Osteoblast (primary cell): ENCODE measurements around the gene EXOC4. TPM values are rescaled to one million over a fixed set of nuclear protein-coding genes. Genes with fewer than 3 reads are reported as not detected.

Experiments used
- DNase-seq: peaks from one replicate; pipeline ENCODE4 v3.0.0; 2011; ENCODE audit warnings: low spot score, mixed read lengths; ENCODE audit not compliant: insufficient read length; ENCODE audit errors: missing footprints
- H2AFZ ChIP-seq: 2 replicates; pipeline ENCODE4 v1.6.0; 2011; ENCODE audit warnings: mild to moderate bottlenecking, low read length
- H3K27ac ChIP-seq: 2 replicates; pipeline ENCODE4 v1.5.1; 2011; ENCODE audit warnings: mild to moderate bottlenecking, low read depth, low read length, moderate library complexity
- H3K27me3 ChIP-seq: 2 replicates; pipeline ENCODE4 v1.6.0; 2012; ENCODE audit warnings: mild to moderate bottlenecking, control low read depth, inconsistent platforms, low read length, moderate library complexity; ENCODE audit not compliant: insufficient read depth
- H3K36me3 ChIP-seq: 2 replicates; pipeline ENCODE4 v1.5.1; 2011; ENCODE audit warnings: mild to moderate bottlenecking, low read length, control low read depth, moderate library complexity; ENCODE audit not compliant: insufficient read depth
- H3K4me1 ChIP-seq: 2 replicates; pipeline ENCODE4 v1.5.1; 2011; ENCODE audit warnings: mild to moderate bottlenecking, low read length, control low read depth, moderate library complexity; ENCODE audit not compliant: insufficient read depth
- H3K4me2 ChIP-seq: 2 replicates; pipeline ENCODE4 v1.6.0; 2011; ENCODE audit warnings: mild to moderate bottlenecking, low read length; ENCODE audit not compliant: insufficient read depth
- H3K4me3 ChIP-seq: fragments of 200-600 bp; sonication (generic); 3 replicates; pipeline ENCODE4 v1.5.1; 2012; ENCODE audit warnings: mild to moderate bottlenecking, low read length, inconsistent platforms; ENCODE audit not compliant: insufficient read depth
- H3K79me2 ChIP-seq: 2 replicates; pipeline ENCODE4 v1.6.0; 2012; ENCODE audit warnings: mild to moderate bottlenecking, low read length, control low read depth, inconsistent platforms; ENCODE audit not compliant: insufficient read depth
- H3K9me3 ChIP-seq: 2 replicates; pipeline ENCODE4 v1.5.1; 2011; ENCODE audit warnings: low read depth, low read length, control low read depth
- H4K20me1 ChIP-seq: 2 replicates; pipeline ENCODE4 v1.6.0; 2012; ENCODE audit warnings: mild to moderate bottlenecking, low read length, control low read depth; ENCODE audit not compliant: insufficient read depth
- CTCF ChIP-seq: IDR thresholded peaks from 2 replicates; pipeline ENCODE4 v1.5.1; 2011; ENCODE audit warnings: mild to moderate bottlenecking, low read depth, low read length, moderate library complexity; ENCODE audit errors: extremely low read depth
- total RNA-seq: library from RNA; depleted of rRNA; stranded (reverse); fragments of >200 nt; gene quantifications from 2 replicates; pipeline ENCODE4 v1.2.3, GENCODE V29; 2012

EXOC4 gene
- total RNA-seq, 1 donor: 134 TPM

GRCh38 chr7:133676805-133677370 is 424.0 kb downstream of the EXOC4 start:
- Histone ChIP-seq H3K27me3 (no peaks in the 10 kb centered on the region), H3K4me2 (no peak overlapping the region), H3K36me3 (no peaks in the 10 kb centered on the region), H3K27ac (no peak overlapping the region), H2AFZ (no peak overlapping the region), H3K9me3 (no peaks in the 10 kb centered on the region), H3K79me2 (no peaks in the 10 kb centered on the region), H3K4me3 (no peak overlapping the region), H4K20me1 (no peaks in the 10 kb centered on the region), H3K4me1 (no peaks in the 10 kb centered on the region)
- TF ChIP-seq CTCF: no peak
- DNase-seq: no peak

- Histone ChIP-seq H3K27ac (no peak overlapping the region), H3K9me3 (no peaks in the 10 kb centered on the region), H3K4me2 (no peak overlapping the region), H4K20me1 (no peaks in the 10 kb centered on the region), H3K27me3 (no peaks in the 10 kb centered on the region), H3K79me2 (no peaks in the 10 kb centered on the region), H3K4me3 (no peak overlapping the region), H2AFZ (no peak overlapping the region), H3K4me1 (no peaks in the 10 kb centered on the region), H3K36me3 (no peaks in the 10 kb centered on the region)
- no peak for TF ChIP-seq CTCF
- DNase-seq: no peak
These were observed 425.4 kb downstream of the EXOC4 start for GRCh38 chr7:133678137-133678814.

GRCh38 chr7:133679977-133680376 is 427.1 kb downstream of the EXOC4 start:
- H3K4me2 ChIP-seq: no peak overlapping the region
- H3K27me3 ChIP-seq: no peaks in the 10 kb centered on the region
- H3K9me3 ChIP-seq: no peaks in the 10 kb centered on the region
- no peak overlapping the region for H3K4me3 ChIP-seq
- H3K36me3 ChIP-seq: no peaks in the 10 kb centered on the region
- no peak overlapping the region for H3K27ac ChIP-seq
- H4K20me1 ChIP-seq: no peaks in the 10 kb centered on the region
- no peaks in the 10 kb centered on the region for H3K4me1 ChIP-seq
- DNase-seq: no peak
- H3K79me2 ChIP-seq: no peaks in the 10 kb centered on the region
- no peak overlapping the region for H2AFZ ChIP-seq
- no peak for TF ChIP-seq CTCF

- no peak for TF ChIP-seq CTCF
These were observed 428.7 kb downstream of the EXOC4 start for GRCh38 chr7:133681529-133681928.

More at GRCh38 chr7:133681529-133681928, 428.7 kb downstream of the EXOC4 start:
- no peaks in the 10 kb centered on the region for H3K79me2 ChIP-seq
- H3K9me3 ChIP-seq: no peaks in the 10 kb centered on the region
- DNase-seq: no peak
- no peaks in the 10 kb centered on the region for H3K4me1 ChIP-seq
- H3K36me3 ChIP-seq: no peaks in the 10 kb centered on the region
- no peak overlapping the region for H3K4me3 ChIP-seq
- no peaks in the 10 kb centered on the region for H3K27me3 ChIP-seq
- H3K27ac ChIP-seq: no peak overlapping the region
- H2AFZ ChIP-seq: no peak overlapping the region
- no peaks in the 10 kb centered on the region for H4K20me1 ChIP-seq
- no peak overlapping the region for H3K4me2 ChIP-seq
